EH (cell line): ENCODE results near the gene PMEL.
"Not testable (repeated sequence)": the region's sequence is repeated elsewhere in the genome, so short reads cannot be mapped to it uniquely, and the experiment has no call there.

Experiments used
- DNase-seq: peaks from one replicate; pipeline ENCODE4 v3.0.0-alpha.2; 2015; ENCODE audit warnings: low read depth

Gene PMEL

DNA sequence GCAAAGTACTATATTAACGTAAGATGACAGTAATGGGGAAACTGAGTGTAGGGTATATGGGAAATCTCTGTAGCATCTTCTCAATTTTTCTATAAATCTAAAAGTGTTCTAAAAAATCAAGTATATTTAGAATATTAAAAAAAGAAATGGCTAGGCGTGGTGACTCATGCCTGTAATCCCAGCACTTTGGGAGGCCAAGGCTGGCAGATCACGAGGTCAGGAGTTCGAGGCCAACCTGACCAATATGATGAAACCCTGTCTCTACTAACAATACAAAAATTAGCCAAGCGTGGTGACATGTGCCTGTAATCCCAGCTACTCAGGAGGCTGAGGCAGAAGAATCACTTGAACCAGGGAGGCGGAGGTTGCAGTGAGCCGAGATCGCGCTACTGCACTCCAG is 42.2 kb downstream of the PMEL start:
- not testable (repeated sequence) for DNase-seq

GRCh38 chr12:55922126-55922525 is 43.7 kb downstream of the PMEL start:
- no peak for DNase-seq

GRCh38 chr12:55919032-55919431 is 46.8 kb downstream of the PMEL start:
- DNase-seq: peak; percentile 78

DNA sequence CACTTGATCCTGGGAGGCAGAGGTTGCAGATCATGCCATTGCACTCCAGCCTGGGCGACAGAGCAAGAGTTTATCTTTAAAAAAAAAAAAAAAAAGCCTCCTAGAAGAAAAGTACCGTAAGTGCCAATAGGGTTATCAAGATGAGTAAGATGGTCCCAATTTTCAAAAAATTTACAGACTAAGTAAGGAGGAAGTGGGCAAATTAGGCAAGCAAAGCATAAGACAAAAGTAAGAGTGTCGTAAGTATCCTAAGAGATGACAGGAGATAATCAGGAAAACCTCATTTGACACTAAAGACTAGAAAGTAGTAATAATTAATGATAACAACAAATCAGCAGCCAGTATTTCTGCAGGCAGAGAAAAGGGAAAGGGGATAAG is 50.4 kb downstream of the PMEL start:
- DNase-seq: no peak

- no peak for DNase-seq
These were observed 52.9 kb downstream of the PMEL start for GRCh38 chr12:55912908-55913307.

DNA sequence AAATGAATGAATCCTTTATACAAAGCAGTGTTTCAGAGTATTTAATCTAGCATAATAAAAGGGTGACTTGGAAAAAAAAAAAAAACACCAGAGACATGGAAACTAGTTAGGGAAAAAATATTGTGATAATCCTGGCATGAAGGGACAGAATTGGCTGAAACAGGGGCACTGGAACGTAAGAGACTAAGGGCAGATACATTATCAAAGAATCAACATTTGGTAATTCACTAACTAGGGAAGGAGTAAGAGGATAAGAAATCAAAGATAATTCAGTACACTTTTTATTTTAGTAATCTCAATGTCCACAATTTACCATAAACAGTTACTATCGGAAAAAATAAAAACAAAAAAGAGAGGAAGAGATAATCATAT is 56.3 kb downstream of the PMEL start:
- DNase-seq: no peak

DNA sequence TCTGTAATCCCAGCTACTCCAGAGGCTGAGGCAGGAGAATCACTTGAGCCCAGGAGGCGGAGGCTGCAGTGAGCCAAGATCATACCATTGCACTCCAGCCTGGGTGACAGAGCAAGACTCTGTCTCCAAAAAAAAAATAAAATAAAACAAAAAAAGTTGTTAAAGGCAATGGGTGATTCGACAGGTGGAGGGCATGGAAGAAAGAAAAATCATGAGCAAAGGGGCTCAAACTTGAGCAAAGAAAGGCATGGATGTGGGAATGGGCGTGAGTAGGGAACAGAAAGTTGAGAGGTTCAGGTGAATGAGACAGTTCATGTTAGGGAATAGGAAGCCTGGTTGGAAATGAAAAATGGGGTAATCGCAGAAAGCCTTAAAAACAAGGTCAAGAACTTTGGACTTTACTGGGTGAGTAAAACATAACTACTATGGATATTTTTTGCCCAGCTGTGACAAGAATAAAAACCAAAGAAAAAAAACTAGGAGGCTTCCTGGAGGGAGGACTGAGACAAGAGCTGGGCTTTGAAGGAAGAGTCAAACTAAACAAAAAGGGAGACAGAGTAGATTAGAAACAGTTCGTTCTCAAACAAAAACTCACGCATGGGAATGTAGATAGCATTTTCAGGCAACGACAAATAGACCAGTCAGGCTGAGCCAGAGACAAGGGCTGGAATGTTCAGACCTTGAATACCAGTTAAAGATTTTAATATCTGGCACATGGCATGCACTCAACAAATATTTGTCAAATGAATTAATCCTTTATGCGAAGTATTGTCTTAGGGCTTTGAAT is 56.9 kb downstream of the PMEL start:
- peak; percentile 60 for DNase-seq

- peak; percentile 50 for DNase-seq
These were observed 59.8 kb downstream of the PMEL start for GRCh38 chr12:55906056-55906455.
